PC-3 (cell line): Measurements from ENCODE around the gene CROCC2. TPM values are rescaled to one million over a fixed set of nuclear protein-coding genes. Genes with fewer than 3 reads are reported as not detected.

Source experiments
- ATAC-seq: fragments of 200-7000 bp; cut with Tn5 transposase; 2 replicates; pipeline ENCODE4 v1.9.1; 2020; ENCODE audit warnings: mild to moderate bottlenecking, moderate library complexity
- BruUV-seq: library from RNA; stranded (reverse); fragments of 400-500 nt; replicated peaks from 2 replicates; lab custom pipeline; 2021; lab: Mats Ljungman, UMichigan
- CTCF ChIA-PET: fragments of 300-600 bp; sonication (Branson Sonifier 250); formaldehyde crosslinking; loops from one replicate; lab custom pipeline; 2022; ENCODE audit warnings: antibody characterized with exemption; lab: Charles Lee
- POLR2A ChIA-PET: fragments of 300-600 bp; sonication (Branson Sonifier 250); formaldehyde crosslinking; loops from one replicate; lab custom pipeline; 2022; ENCODE audit warnings: antibody characterized with exemption; ENCODE audit not compliant: unreplicated experiment; lab: Charles Lee
- DNase-seq: peaks from one replicate; pipeline ENCODE4 v3.0.0-alpha.2; 2015
- H2AFZ ChIP-seq: fragments of 300-600 bp; sonication (generic); 2 replicates; pipeline ENCODE4 v1.6.0; 2016; ENCODE audit warnings: antibody characterized with exemption, low read length
- H3F3A ChIP-seq: fragments of 300-600 bp; sonication (generic); one replicate; pipeline ENCODE4 v1.6.0; 2017; ENCODE audit warnings: antibody characterized with exemption, low read length, control low read depth, mild to moderate bottlenecking; ENCODE audit not compliant: unreplicated experiment
- H3K27ac ChIP-seq: fragments of 300-600 bp; sonication (generic); 2 replicates; pipeline ENCODE4 v1.5.1; 2016; ENCODE audit warnings: mild to moderate bottlenecking, low read length
- H3K27me3 ChIP-seq: fragments of 300-600 bp; sonication (generic); 2 replicates; pipeline ENCODE4 v1.6.1; 2016; ENCODE audit warnings: low read length, mixed read lengths
- H3K36me3 ChIP-seq: fragments of 300-600 bp; sonication (generic); 2 replicates; pipeline ENCODE4 v1.6.1; 2016; ENCODE audit warnings: low read depth, mixed run types, low read length, mixed read lengths
- H3K4me1 ChIP-seq: fragments of 300-600 bp; sonication (generic); 2 replicates; pipeline ENCODE4 v1.5.1; 2016; ENCODE audit warnings: low read length; ENCODE audit not compliant: insufficient read depth
- H3K4me2 ChIP-seq: fragments of 300-600 bp; sonication (generic); 2 replicates; pipeline ENCODE4 v1.6.0; 2016; ENCODE audit warnings: low read length
- H3K4me3 ChIP-seq: fragments of 300-600 bp; sonication (generic); 2 replicates; pipeline ENCODE4 v1.5.1; 2016; ENCODE audit warnings: mild to moderate bottlenecking, low read length, mixed read lengths
- H3K79me2 ChIP-seq: fragments of 300-600 bp; sonication (generic); 2 replicates; pipeline ENCODE4 v1.6.1; 2017; ENCODE audit warnings: low read length, mixed read lengths
- H3K9ac ChIP-seq: fragments of 300-600 bp; sonication (generic); 2 replicates; pipeline ENCODE4 v1.6.0; 2016; ENCODE audit warnings: mild to moderate bottlenecking, low read length
- H3K9me2 ChIP-seq: fragments of 300-600 bp; sonication (generic); replicated peaks from 2 replicates; pipeline ENCODE4 v1.6.1; 2016; ENCODE audit warnings: mixed run types, low read length, mixed read lengths
- H3K9me3 ChIP-seq: fragments of 300-600 bp; sonication (generic); 2 replicates; pipeline ENCODE4 v1.6.1; 2016; ENCODE audit warnings: low read length, mixed read lengths
- H4K20me1 ChIP-seq: fragments of 300-600 bp; sonication (generic); 2 replicates; pipeline ENCODE4 v1.6.1; 2016; ENCODE audit warnings: low read length, mixed read lengths
- EZH2 ChIP-seq: fragments of 300-600 bp; sonication (generic); IDR thresholded peaks from one replicate; pipeline ENCODE4 v1.6.1; 2017; ENCODE audit warnings: antibody characterized with exemption, mild to moderate bottlenecking, low read length; ENCODE audit not compliant: unreplicated experiment
- EZH2phosphoT487 ChIP-seq: fragments of 300-600 bp; sonication (generic); IDR thresholded peaks from 2 replicates; pipeline ENCODE4 v1.6.1; 2018; ENCODE audit warnings: mild to moderate bottlenecking, antibody characterized with exemption, low read length, borderline replicate concordance
- intact Hi-C: fragments of 100-400 bp; cut with micrococcal nuclease; formaldehyde crosslinking; loops from 2 replicates; pipeline ENCODE4 v1.9.0; 2023
- total RNA-seq: library from RNA; depleted of rRNA; stranded (reverse); fragments of >200 nt; gene quantifications from 2 replicates; pipeline ENCODE4 v1.2.3, GENCODE V29; 2014
- TF ChIP-seq, protein P1 (sequence below): fragments of 300-600 bp; sonication (generic); conservative IDR thresholded peaks from 2 replicates; pipeline ENCODE4 v1.5.1; 2017; ENCODE audit warnings: antibody characterized with exemption, low read depth, mild to moderate bottlenecking, low read length

CROCC2 gene
- total RNA-seq, 1 experiment from 2014 or later = not detected

DNA sequence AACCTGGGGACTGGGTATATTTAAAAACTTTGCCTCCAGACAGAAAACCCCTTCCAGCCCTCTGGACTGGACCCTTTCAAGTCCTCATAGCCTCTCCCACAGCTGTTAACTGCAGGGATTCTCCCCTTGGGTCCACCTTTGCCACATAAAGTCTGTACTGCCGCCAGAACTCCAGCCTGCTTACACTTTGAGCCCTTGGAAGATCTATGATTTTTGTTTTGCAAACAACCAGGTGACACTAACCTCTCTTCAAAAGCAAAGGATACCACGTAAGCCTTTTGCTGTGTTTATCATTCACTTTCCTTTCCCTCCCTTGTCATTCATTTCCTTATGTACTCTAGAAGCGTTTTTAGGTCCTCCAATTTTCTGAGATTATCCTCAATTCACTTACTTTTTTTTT is 41.7 kb upstream of the CROCC2 start:
- H3K27me3 ChIP-seq = peaks cover 35% of the 10 kb centered on the region
- no peak overlapping the region for H3K9ac ChIP-seq
- H3K9me3 ChIP-seq = no peaks in the 10 kb centered on the region
- no peak for DNase-seq
- H3K4me2 ChIP-seq = no peak overlapping the region
- no peaks in the 10 kb centered on the region for H3F3A ChIP-seq
- ChIA-PET CTCF (no interaction called here), POLR2A (no interaction called here)
- H3K36me3 ChIP-seq = no peaks in the 10 kb centered on the region
- no peak for ATAC-seq
- BruUV-seq = no TSS peak
- no peak overlapping the region for H3K4me3 ChIP-seq
- TF ChIP-seq EZH2 (no peak), EZH2phosphoT487 (no peak)
- TF ChIP-seq, protein P1, sequence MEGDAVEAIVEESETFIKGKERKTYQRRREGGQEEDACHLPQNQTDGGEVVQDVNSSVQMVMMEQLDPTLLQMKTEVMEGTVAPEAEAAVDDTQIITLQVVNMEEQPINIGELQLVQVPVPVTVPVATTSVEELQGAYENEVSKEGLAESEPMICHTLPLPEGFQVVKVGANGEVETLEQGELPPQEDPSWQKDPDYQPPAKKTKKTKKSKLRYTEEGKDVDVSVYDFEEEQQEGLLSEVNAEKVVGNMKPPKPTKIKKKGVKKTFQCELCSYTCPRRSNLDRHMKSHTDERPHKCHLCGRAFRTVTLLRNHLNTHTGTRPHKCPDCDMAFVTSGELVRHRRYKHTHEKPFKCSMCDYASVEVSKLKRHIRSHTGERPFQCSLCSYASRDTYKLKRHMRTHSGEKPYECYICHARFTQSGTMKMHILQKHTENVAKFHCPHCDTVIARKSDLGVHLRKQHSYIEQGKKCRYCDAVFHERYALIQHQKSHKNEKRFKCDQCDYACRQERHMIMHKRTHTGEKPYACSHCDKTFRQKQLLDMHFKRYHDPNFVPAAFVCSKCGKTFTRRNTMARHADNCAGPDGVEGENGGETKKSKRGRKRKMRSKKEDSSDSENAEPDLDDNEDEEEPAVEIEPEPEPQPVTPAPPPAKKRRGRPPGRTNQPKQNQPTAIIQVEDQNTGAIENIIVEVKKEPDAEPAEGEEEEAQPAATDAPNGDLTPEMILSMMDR = no peak
- H3K79me2 ChIP-seq = no peaks in the 10 kb centered on the region
- H2AFZ ChIP-seq = no peak overlapping the region
- H3K27ac ChIP-seq = no peak overlapping the region
- no peaks in the 10 kb centered on the region for H4K20me1 ChIP-seq
- H3K9me2 ChIP-seq = no peaks in the 10 kb centered on the region
- intact Hi-C loops = no loop called here
- H3K4me1 ChIP-seq = no peaks in the 10 kb centered on the region

DNA sequence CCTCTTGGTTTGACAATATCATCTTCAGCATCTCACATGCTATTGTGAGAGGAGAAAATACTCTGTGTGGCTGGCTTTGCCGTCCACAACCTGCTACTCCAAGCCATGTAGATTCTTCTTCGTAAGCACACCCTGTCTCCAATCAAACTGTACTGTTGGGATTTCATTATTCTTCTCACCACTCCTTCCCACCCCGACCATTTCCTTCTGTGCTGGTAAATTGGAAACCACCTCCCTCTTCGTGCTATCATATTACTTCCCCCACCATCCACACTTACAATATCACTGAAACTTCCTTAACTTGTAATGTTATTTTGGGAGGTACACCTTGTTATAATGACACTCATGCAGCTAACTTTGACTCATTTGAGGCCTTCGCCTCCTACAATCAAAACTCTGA is 40.7 kb upstream of the CROCC2 start:
- Histone ChIP-seq H3K4me1 (no peaks in the 10 kb centered on the region), H3K9me3 (no peaks in the 10 kb centered on the region), H3K9ac (no peak overlapping the region), H3K36me3 (no peaks in the 10 kb centered on the region), H3K79me2 (no peaks in the 10 kb centered on the region), H3K4me2 (no peak overlapping the region), H3K9me2 (no peaks in the 10 kb centered on the region), H4K20me1 (no peaks in the 10 kb centered on the region), H3F3A (no peaks in the 10 kb centered on the region), H3K4me3 (no peak overlapping the region), H3K27me3 (peaks cover 30% of the 10 kb centered on the region), H3K27ac (no peak overlapping the region), H2AFZ (no peak overlapping the region)
- intact Hi-C loops = no loop called here
- DNase-seq (no peak), ATAC-seq (no peak)
- BruUV-seq = no TSS peak
- POLR2A ChIA-PET = no interaction called here
- CTCF ChIA-PET = no interaction called here
- no peak for TF ChIP-seq EZH2phosphoT487
- TF ChIP-seq EZH2 = no peak
- TF ChIP-seq, protein P1 = no peak

DNA sequence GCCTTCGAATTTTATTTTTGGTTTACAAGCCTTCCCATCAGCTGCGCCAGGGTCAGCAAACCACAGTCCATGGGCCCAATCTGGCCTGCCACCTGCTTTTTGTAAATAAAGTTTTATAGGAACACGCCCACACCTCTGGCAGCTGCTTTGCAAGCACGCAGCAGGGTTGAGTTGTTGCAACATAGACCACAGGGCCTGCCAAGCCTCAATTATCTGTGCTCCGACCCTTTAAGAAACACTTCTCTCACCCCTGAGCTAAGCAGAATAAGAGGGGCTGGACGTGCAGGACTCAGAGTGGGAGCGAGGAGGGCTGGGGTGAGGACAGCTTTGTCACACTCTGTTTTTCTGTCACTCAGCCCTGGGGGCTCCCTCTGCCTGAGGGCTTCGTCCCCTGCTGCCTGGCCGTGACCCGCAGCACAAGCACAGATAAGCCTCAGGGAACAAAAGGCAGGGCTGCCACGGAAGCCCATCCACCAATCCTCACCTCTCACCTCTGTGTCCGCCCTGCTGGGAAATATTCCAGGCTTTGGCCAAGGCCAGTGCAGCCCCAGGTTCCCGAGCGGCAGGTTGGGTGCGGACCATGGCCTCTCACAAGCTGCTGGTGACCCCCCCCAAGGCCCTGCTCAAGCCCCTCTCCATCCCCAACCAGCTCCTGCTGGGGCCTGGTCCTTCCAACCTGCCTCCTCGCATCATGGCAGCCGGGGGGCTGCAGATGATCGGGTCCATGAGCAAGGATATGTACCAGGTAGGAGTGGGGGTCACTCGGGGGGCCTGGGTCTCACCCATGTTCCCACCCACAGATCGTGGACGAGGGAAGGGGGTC is 37.6 kb upstream of the CROCC2 start, which contains the start of gene AGXT:
Gene AGXT, plus strand, starts transcription at position 539 of the 823 bp plus-strand sequence. Its CDS starts 42 bp downstream, at position 581.
- no peak for TF ChIP-seq EZH2phosphoT487
- TF ChIP-seq EZH2 = no peak
- TF ChIP-seq, protein P1 = no peak
- Histone ChIP-seq H4K20me1 (no peaks in the 10 kb centered on the region), H3K4me1 (no peaks in the 10 kb centered on the region), H3K9me2 (no peaks in the 10 kb centered on the region), H3K36me3 (no peaks in the 10 kb centered on the region), H3K79me2 (no peaks in the 10 kb centered on the region), H3K27ac (no peak within 1 kb of the TSS), H3K27me3 (peaks cover 14% of the 10 kb centered on the region), H3K4me2 (no peak within 1 kb of the TSS), H2AFZ (no peak within 1 kb of the TSS), H3K9me3 (no peaks in the 10 kb centered on the region), H3K4me3 (no peak within 1 kb of the TSS), H3F3A (no peaks in the 10 kb centered on the region), H3K9ac (no peak within 1 kb of the TSS)
- no TSS peak for BruUV-seq
- DNase-seq (peak; percentile 33), ATAC-seq (no peak)
- CTCF ChIA-PET = no interaction called here
- POLR2A ChIA-PET = no interaction called here
- intact Hi-C loops = no loop called here
